ENCODE measurements around the gene IMPDH1.

GRCh38 chr7:128422037-128422436 is 12.3 kb upstream of the IMPDH1 start:
- TF ChIP-seq EP300 (IDR thresholded peaks at IDR 0.05) (no peak), CTCF (IDR thresholded peaks at IDR 0.05) (no peak), POLR2AphosphoS5 (IDR thresholded peaks at IDR 0.05) (no peak)

All from sigmoid colon (tissue), 4 donors.